Psoas muscle (tissue), 8 donors: ENCODE measurements around the gene PTPDC1. TPM values are rescaled to one million over a fixed set of nuclear protein-coding genes. Genes with fewer than 3 reads are reported as not detected.

Experiments
- ATAC-seq, 4 donors: fragments of 200-7000 bp; cut with Tn5 transposase; one replicate each; pipeline ENCODE4 v1.9.1; 2020; ENCODE audit warnings: moderate library complexity in 3 of 4, mild to moderate bottlenecking in 2 of 4
- DNase-seq, 2 donors: peaks; one replicate each; pipeline ENCODE4 v3.0.0-alpha.2; 2020
- H3K27ac ChIP-seq: fragments of 200-600 bp; one replicate; pipeline ENCODE4 v1.8.0; 2022
- H3K27me3 ChIP-seq, 3 donors: fragments of 200-600 bp in 1 of 3; one replicate each; pipeline versions ENCODE4 v1.6.1 to v1.8.0; 2013 to 2022; ENCODE audit warnings: low read length in 2 of 3, mild to moderate bottlenecking in 2 of 3, moderate library complexity in 1 of 3; ENCODE audit not compliant: insufficient read depth in 3 of 3
- H3K36me3 ChIP-seq, 2 donors: fragments of 200-600 bp in 1 of 2; one replicate each; pipeline versions ENCODE4 v1.6.1 to v1.8.0; 2013 to 2022; ENCODE audit warnings: low read depth in 1 of 2, mild to moderate bottlenecking in 1 of 2, moderate library complexity in 1 of 2; ENCODE audit not compliant: insufficient read depth in 1 of 2
- H3K4me1 ChIP-seq: fragments of 200-600 bp; one replicate; pipeline ENCODE4 v1.8.0; 2022
- H3K4me3 ChIP-seq: fragments of 200-600 bp; one replicate; pipeline ENCODE4 v1.8.0; 2022; ENCODE audit warnings: mild to moderate bottlenecking
- H3K9me3 ChIP-seq: fragments of 200-600 bp; one replicate; pipeline ENCODE4 v1.8.0; 2022
- CTCF ChIP-seq: fragments of 200-600 bp; IDR thresholded peaks from one replicate; pipeline ENCODE4 v1.8.0; 2022; ENCODE audit warnings: antibody characterized with exemption
- WGBS, 3 donors: extraction: QIAGEN DNeasy Blood & Tissue Kit; methylation state at CpG; one replicate each; pipeline versions ENCODE4 v1.1.6 to v1.1.7; 2013; 5-methylcytosine and 5-hydroxymethylcytosine counted together
- intact Hi-C, 2 donors: fragments of 100-400 bp; cut with DNase I; formaldehyde crosslinking; loops; one replicate each; pipeline versions ENCODE4 v1.11.0 to v1.14.2; 2022
- polyA plus RNA-seq, 3 donors: library from polyadenylated mRNA; stranded (reverse); fragments of 200-250 nt; gene quantifications; one replicate each; pipeline ENCODE4 v1.2.3, GENCODE V29; 2013
- total RNA-seq, 4 donors: library from RNA; stranded (reverse); fragmentation: NEBNext Ultra II Directional in 2 of 4; extraction: Animal tissue kit (Norgen Biotek cat#: 25700) in 2 of 4; gene quantifications; one replicate each; pipeline versions ENCODE4 v1.2.1 to v1.2.4, GENCODE V29; 2021 to 2023
- donor health status: healthy with polysubstance abuse.
- donor health status: DM: no; HTN: no; CAD: no; lungs with moderate emphysema.
- donor health status: Bipolar disorder and iron deficiency.
- donor health status: healthy.
- donor health status: DM: yes; HTN: yes; CAD: no.
- donor health status: DM: no; HTN: no; CAD: no.
- donor health status: DM: no; HTN: no; CAD: no.
- donor health status: DM: yes; HTN: yes; CAD: no.

Gene PTPDC1
- total and polyA plus RNA-seq, 7 donors = 3.6 to 9.9 (median 7.0) TPM

- Histone ChIP-seq H3K4me1 (no peaks in the 10 kb centered on the region), H3K9me3 (peaks cover 11% of the 10 kb centered on the region), H3K27me3 (no peaks in the 10 kb centered on the region), H3K27ac (no peak overlapping the region), H3K36me3 (no peaks in the 10 kb centered on the region), H3K4me3 (no peak overlapping the region)
- ATAC-seq = no peak
- TF ChIP-seq CTCF = no peak
- WGBS, 3 donors = 96 to 100% (median 97%) methylated on average over 1 of the region's 1 CpG
- DNase-seq = no peak
- intact Hi-C loops = no loop called here
Observed at GRCh38 chr9:94126844-94127243, 42.6 kb downstream of the PTPDC1 start.

GRCh38 chr9:94127806-94128205, 43.5 kb downstream of the PTPDC1 start:
- intact Hi-C loops = no loop called here
- no peak overlapping the region for H3K4me3 ChIP-seq
- no peak for DNase-seq
- peaks cover 11% of the 10 kb centered on the region for H3K9me3 ChIP-seq
- no peak for TF ChIP-seq CTCF
- no peaks in the 10 kb centered on the region for H3K36me3 ChIP-seq
- H3K27me3 ChIP-seq = peaks cover 0 to 1% (median 0%) of the 10 kb centered on the region in 3 donors
- ATAC-seq = no peak
- H3K27ac ChIP-seq = no peak overlapping the region
- H3K4me1 ChIP-seq = no peaks in the 10 kb centered on the region

GRCh38 chr9:94128580-94128979, 44.3 kb downstream of the PTPDC1 start:
- ATAC-seq (no peak), DNase-seq (no peak)
- Histone ChIP-seq H3K27ac (no peak overlapping the region), H3K4me1 (no peaks in the 10 kb centered on the region), H3K27me3 (peaks cover 0 to 1% (median 0%) of the 10 kb centered on the region in 3 donors), H3K9me3 (peaks cover 11% of the 10 kb centered on the region), H3K4me3 (no peak overlapping the region), H3K36me3 (no peaks in the 10 kb centered on the region)
- TF ChIP-seq CTCF = no peak
- intact Hi-C loops = no loop called here

GRCh38 chr9:94134629-94135028, 50.4 kb downstream of the PTPDC1 start:
- 79 to 91% (median 86%) methylated on average over 7 of the region's 7 CpGs for WGBS, 3 donors
- Histone ChIP-seq H3K9me3 (no peaks in the 10 kb centered on the region), H3K4me1 (peaks cover 26% of the 10 kb centered on the region), H3K27me3 (peaks cover 0 to 1% (median 0%) of the 10 kb centered on the region in 3 donors), H3K27ac (peak overlapping the region; percentile 58), H3K36me3 (no peaks in the 10 kb centered on the region), H3K4me3 (peak overlapping the region; percentile 20)
- ATAC-seq (no peak), DNase-seq (no peak)
- no peak for TF ChIP-seq CTCF
- intact Hi-C loops = loop anchor here (2.0 to 10.0 kb wide), 3 partner anchors 20 to 70 kb away; no protein-coding TSS in a partner anchor

- intact Hi-C loops = loop anchor here (2.0 to 10.0 kb wide), 3 partner anchors 20 to 70 kb away; no protein-coding TSS in a partner anchor
Observed at GRCh38 chr9:94135222-94135621, 51.0 kb downstream of the PTPDC1 start.

More at GRCh38 chr9:94135222-94135621, 51.0 kb downstream of the PTPDC1 start:
- H3K4me3 ChIP-seq = peak overlapping the region; percentile 20
- no peak for TF ChIP-seq CTCF
- peaks cover 0 to 1% (median 0%) of the 10 kb centered on the region in 3 donors for H3K27me3 ChIP-seq
- DNase-seq = no peak
- WGBS, 3 donors = 22 to 39% (median 32%) methylated on average over 3 of the region's 3 CpGs
- H3K27ac ChIP-seq = peak overlapping the region; percentile 58
- H3K4me1 ChIP-seq = peaks cover 29% of the 10 kb centered on the region
- H3K36me3 ChIP-seq = no peaks in the 10 kb centered on the region
- ATAC-seq = peak; percentile 29 to 82 (median 76)
- no peaks in the 10 kb centered on the region for H3K9me3 ChIP-seq
